Endothelial cell of umbilical vein (primary cell): Measurements from ENCODE around the gene CHD6. TPM values are rescaled to one million over a fixed set of nuclear protein-coding genes. Genes with fewer than 3 reads are reported as not detected.

ENCODE experiments used
- BruUV-seq: library from RNA; stranded (reverse); fragments of 400-500 nt; replicated peaks from 2 replicates; lab custom pipeline; 2021; lab: Mats Ljungman, UMichigan
- CTCF ChIA-PET: fragments of 300-600, 350-600 bp; sonication (Branson Sonifier 250); formaldehyde crosslinking; loops from one replicate; lab custom pipeline; 2021; ENCODE audit warnings: antibody characterized with exemption, inconsistent platforms; lab: Charles Lee
- POLR2A ChIA-PET: fragments of 300-600, 350-600 bp; sonication (Branson Sonifier 250); formaldehyde crosslinking; loops from one replicate; lab custom pipeline; 2021; ENCODE audit warnings: antibody characterized with exemption, inconsistent platforms; lab: Charles Lee
- DNase-seq: peaks from one replicate; pipeline ENCODE4 v3.0.0-alpha.2; 2011; ENCODE audit warnings: low read depth, low spot score
- FAIRE-seq: peaks from 2 replicates; lab custom pipeline; 2011; peaks lifted over from hg19 to GRCh38; lab: Jason Lieb, UNC
- H2AFZ ChIP-seq: 2 replicates; pipeline ENCODE4 v1.6.0; 2012; ENCODE audit warnings: low read depth, low read length, control low read depth, inconsistent platforms
- H3K27ac ChIP-seq: 2 replicates; pipeline ENCODE4 v1.5.1; 2011; ENCODE audit warnings: low read depth, mild to moderate bottlenecking, control low read depth, low read length, moderate library complexity; ENCODE audit not compliant: insufficient read depth
- H3K27me3 ChIP-seq, 2 experiments: 2 replicates each; pipeline versions ENCODE4 v1.6.0 to v1.6.1; 2011; ENCODE audit warnings: low read length in 2 of 2, mixed read lengths in 1 of 2; ENCODE audit not compliant: control insufficient read depth in 2 of 2, insufficient read depth in 2 of 2
- H3K36me3 ChIP-seq, 2 experiments: 2 replicates in 1 of 2; 3 replicates in 1 of 2; pipeline ENCODE4 v1.5.1; 2011; ENCODE audit warnings: low read length in 2 of 2, mild to moderate bottlenecking in 1 of 2, moderate library complexity in 1 of 2; ENCODE audit not compliant: control insufficient read depth in 2 of 2, insufficient read depth in 2 of 2; ENCODE audit errors: extremely low read depth in 1 of 2
- H3K4me1 ChIP-seq: 3 replicates; pipeline ENCODE4 v1.5.1; 2011; ENCODE audit warnings: mild to moderate bottlenecking, low read length; ENCODE audit not compliant: control insufficient read depth, insufficient read depth; ENCODE audit errors: extremely low read depth
- H3K4me2 ChIP-seq: 2 replicates; pipeline ENCODE4 v1.6.1; 2011; ENCODE audit warnings: low read length, control low read depth, mixed read lengths; ENCODE audit not compliant: insufficient read depth
- H3K4me3 ChIP-seq, 3 experiments: fragments of 200-600 bp in 1 of 3; sonication (generic), shearing (Covaris generic) in 1 of 3; replicated peaks in 1 of 3; 2 replicates each; pipeline ENCODE4 v1.5.1; 2011 to 2016; ENCODE audit warnings: control low read depth in 3 of 3, low read length in 3 of 3, mild to moderate bottlenecking in 2 of 3, inconsistent platforms in 1 of 3, low read depth in 1 of 3, moderate library complexity in 1 of 3; ENCODE audit not compliant: insufficient read depth in 1 of 3
- H3K79me2 ChIP-seq: 2 replicates; pipeline ENCODE4 v1.6.0; 2012; ENCODE audit warnings: low read length, inconsistent platforms; ENCODE audit not compliant: control insufficient read depth, insufficient read depth
- H3K9ac ChIP-seq: replicated peaks from 2 replicates; pipeline ENCODE3; 2011; ENCODE audit warnings: low read length, control low read depth; ENCODE audit not compliant: insufficient read depth; ENCODE audit errors: extremely low read depth
- H3K9me1 ChIP-seq: replicated peaks from 3 replicates; pipeline ENCODE4 v1.6.0; 2011; ENCODE audit warnings: mild to moderate bottlenecking, low read length; ENCODE audit not compliant: control insufficient read depth, insufficient read depth; ENCODE audit errors: extremely low read depth
- H3K9me3 ChIP-seq: replicated peaks from 2 replicates; pipeline ENCODE4 v1.5.1; 2012; ENCODE audit warnings: low read length, inconsistent platforms; ENCODE audit not compliant: control insufficient read depth, insufficient read depth
- H4K20me1 ChIP-seq: replicated peaks from 2 replicates; pipeline ENCODE3; 2011; ENCODE audit warnings: mild to moderate bottlenecking, low read length; ENCODE audit not compliant: control insufficient read depth, insufficient read depth; ENCODE audit errors: extremely low read depth
- CTCF ChIP-seq, 2 donors: IDR thresholded peaks; 1 replicate in 1 of 2; 2 replicates in 1 of 2; pipeline ENCODE4 v1.5.1; 2011; ENCODE audit warnings: low read length in 2 of 2, mild to moderate bottlenecking in 2 of 2, moderate library complexity in 2 of 2, control low read depth in 1 of 2, inconsistent platforms in 1 of 2, low read depth in 1 of 2; ENCODE audit not compliant: insufficient read depth in 1 of 2; ENCODE audit errors: extremely low read depth in 1 of 2
- EZH2 ChIP-seq: IDR thresholded peaks from 2 replicates; pipeline ENCODE4 v1.6.1; 2012; ENCODE audit warnings: borderline replicate concordance, low read depth, mild to moderate bottlenecking, moderate library complexity, low read length, inconsistent platforms; ENCODE audit not compliant: severe bottlenecking
- FOS ChIP-seq: IDR thresholded peaks from 2 replicates; pipeline ENCODE4 v1.6.1; 2011; ENCODE audit warnings: mild to moderate bottlenecking, low read length, moderate library complexity, borderline replicate concordance; ENCODE audit not compliant: insufficient read depth
- GATA2 ChIP-seq: IDR thresholded peaks from 2 replicates; pipeline ENCODE4 v1.7.0; 2011; ENCODE audit warnings: low read depth, mild to moderate bottlenecking, moderate library complexity, mixed read lengths, low read length; ENCODE audit not compliant: insufficient read length, insufficient read depth
- JUN ChIP-seq: IDR thresholded peaks from 2 replicates; pipeline ENCODE4 v1.6.1; 2011; ENCODE audit warnings: borderline replicate concordance, low read depth; ENCODE audit not compliant: insufficient read length, insufficient read depth
- MAX ChIP-seq: IDR thresholded peaks from 2 replicates; pipeline ENCODE4 v1.6.1; 2011; ENCODE audit not compliant: insufficient read depth, insufficient read length
- MYC ChIP-seq: IDR thresholded peaks from one replicate; pipeline ENCODE4 v1.6.1; 2011; ENCODE audit warnings: mild to moderate bottlenecking, low read depth, low read length
- POLR2A ChIP-seq: IDR thresholded peaks from 2 replicates; pipeline ENCODE4 v1.6.1; 2012; ENCODE audit warnings: low read depth, mild to moderate bottlenecking, control low read depth, low read length
- POLR2AphosphoS5 ChIP-seq: IDR thresholded peaks from 2 replicates; pipeline ENCODE4 v1.6.1; 2012; ENCODE audit warnings: low read depth, mild to moderate bottlenecking, control low read depth, low read length, moderate library complexity; ENCODE audit not compliant: insufficient read depth
- dilution Hi-C: fragments of 300-500 bp; cut with MboI; formaldehyde crosslinking; loops from one replicate; pipeline ENCODE4 v1.15.0; 2019; ENCODE audit warnings: low sequenced_read_pairs; ENCODE audit not compliant: extremely low pct_ligation_motif_present
- intact Hi-C: fragments of 100-400 bp; cut with micrococcal nuclease; formaldehyde crosslinking; loops from one replicate; pipeline ENCODE4 v1.10.0; 2022
- polyA plus RNA-seq, 4 experiments: library from polyadenylated mRNA; depleted of rRNA in 3 of 4; stranded (reverse) in 3 of 4; unstranded in 1 of 4; fragments of >200 nt; gene quantifications; 2 replicates each; pipeline versions ENCODE4 v1.2.1 to v1.2.3, GENCODE V29; 2011 to 2012; ENCODE audit warnings: missing spikeins in 1 of 4
- total RNA-seq: library from RNA; stranded (reverse); gene quantifications from 2 replicates; pipeline ENCODE4 v1.2.3, GENCODE V29; 2021

Gene CHD6
- total and polyA plus RNA-seq, 2 donors (not counting 3 experiments of a cell fraction or from before 2014, with no cell fraction given), result 7.2 to 33.7 TPM

- POLR2A ChIA-PET, result no interaction called here
- H3K27me3 ChIP-seq, result no peaks in the 10 kb centered on the region
- no peaks in the 10 kb centered on the region for H3K4me1 ChIP-seq
- no peak overlapping the region for H2AFZ ChIP-seq
- FAIRE-seq (no peak), DNase-seq (no peak)
- CTCF ChIA-PET, result no interaction called here
- H3K27ac ChIP-seq, result no peak overlapping the region
- peaks cover 0 to 28% of the 10 kb centered on the region in 2 experiments for H3K36me3 ChIP-seq
- H3K79me2 ChIP-seq, result no peaks in the 10 kb centered on the region
- no peaks in the 10 kb centered on the region for H4K20me1 ChIP-seq
- H3K4me3 ChIP-seq, result no peak overlapping the region
- H3K9ac ChIP-seq, result no peak overlapping the region
- intact Hi-C loops, result no loop called here
- no peak for TF ChIP-seq FOS
- TF ChIP-seq MAX, result no peak
- no peak for TF ChIP-seq CTCF (IDR thresholded peaks at IDR 0.05; ENCODE audit: extremely low read depth in 1 of 2, insufficient read depth in 1 of 2, low read depth in 1 of 2, low read length in 2 of 2)
- no peak for TF ChIP-seq POLR2A
- TF ChIP-seq MYC, result no peak
- TF ChIP-seq GATA2, result no peak
- TF ChIP-seq JUN, result no peak
- TF ChIP-seq EZH2, result no peak
- TF ChIP-seq POLR2AphosphoS5, result no peak
- H3K9me1 ChIP-seq, result no peaks in the 10 kb centered on the region
- H3K9me3 ChIP-seq, result no peaks in the 10 kb centered on the region
- dilution Hi-C loops, result no loop called here
- H3K4me2 ChIP-seq, result no peak overlapping the region
- BruUV-seq, result no TSS peak
Observed at GRCh38 chr20:41443691-41444090, 174.5 kb downstream of the CHD6 start.
